Panc1 (cell line): Measurements from ENCODE around the gene RIMBP2.
"Not testable (repeated sequence)": the region's sequence is repeated elsewhere in the genome, so short reads cannot be mapped to it uniquely, and the experiment has no call there.

ENCODE experiments used
- SIN3A ChIP-seq: IDR thresholded peaks from 2 replicates; pipeline ENCODE4 v1.6.1; 2012; ENCODE audit warnings: low read depth, mild to moderate bottlenecking, low read length, moderate library complexity, borderline replicate concordance; ENCODE audit not compliant: insufficient read depth
- TF ChIP-seq, protein P1 (sequence below): fragments of 450-650 bp; IDR thresholded peaks from 2 replicates; pipeline ENCODE4 v1.5.1; 2017; ENCODE audit warnings: mild to moderate bottlenecking
- TF ChIP-seq, protein P2 (sequence below), 2 experiments: IDR thresholded peaks; 2 replicates each; pipeline ENCODE4 v1.6.1; 2011 to 2012; ENCODE audit warnings: low read depth in 2 of 2, control low read depth in 1 of 2, low read length in 1 of 2, mild to moderate bottlenecking in 1 of 2, moderate library complexity in 1 of 2; ENCODE audit not compliant: insufficient read depth in 1 of 2

DNA sequence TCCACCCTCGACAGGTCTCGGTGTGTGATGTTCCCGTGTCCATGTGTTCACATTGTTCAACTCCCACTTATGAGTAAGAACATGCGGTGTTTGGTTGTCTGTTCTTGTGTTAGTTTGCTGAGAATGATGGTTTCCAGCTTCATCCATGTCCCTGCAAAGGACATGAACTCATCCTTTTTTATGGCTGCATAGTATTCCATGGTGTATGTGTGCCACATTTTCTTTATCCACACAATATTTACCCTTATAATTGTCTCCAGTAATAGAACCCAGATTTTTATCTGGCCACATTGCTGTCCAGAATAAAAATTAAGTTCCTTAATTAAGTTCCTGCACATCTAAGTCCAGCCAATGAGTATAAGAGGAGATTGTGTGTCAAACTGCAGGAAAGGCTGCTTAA lies 22.3 kb upstream of the RIMBP2 start:
- TF ChIP-seq, protein P1, sequence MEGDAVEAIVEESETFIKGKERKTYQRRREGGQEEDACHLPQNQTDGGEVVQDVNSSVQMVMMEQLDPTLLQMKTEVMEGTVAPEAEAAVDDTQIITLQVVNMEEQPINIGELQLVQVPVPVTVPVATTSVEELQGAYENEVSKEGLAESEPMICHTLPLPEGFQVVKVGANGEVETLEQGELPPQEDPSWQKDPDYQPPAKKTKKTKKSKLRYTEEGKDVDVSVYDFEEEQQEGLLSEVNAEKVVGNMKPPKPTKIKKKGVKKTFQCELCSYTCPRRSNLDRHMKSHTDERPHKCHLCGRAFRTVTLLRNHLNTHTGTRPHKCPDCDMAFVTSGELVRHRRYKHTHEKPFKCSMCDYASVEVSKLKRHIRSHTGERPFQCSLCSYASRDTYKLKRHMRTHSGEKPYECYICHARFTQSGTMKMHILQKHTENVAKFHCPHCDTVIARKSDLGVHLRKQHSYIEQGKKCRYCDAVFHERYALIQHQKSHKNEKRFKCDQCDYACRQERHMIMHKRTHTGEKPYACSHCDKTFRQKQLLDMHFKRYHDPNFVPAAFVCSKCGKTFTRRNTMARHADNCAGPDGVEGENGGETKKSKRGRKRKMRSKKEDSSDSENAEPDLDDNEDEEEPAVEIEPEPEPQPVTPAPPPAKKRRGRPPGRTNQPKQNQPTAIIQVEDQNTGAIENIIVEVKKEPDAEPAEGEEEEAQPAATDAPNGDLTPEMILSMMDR, result not testable (repeated sequence)
- TF ChIP-seq, protein P2, sequence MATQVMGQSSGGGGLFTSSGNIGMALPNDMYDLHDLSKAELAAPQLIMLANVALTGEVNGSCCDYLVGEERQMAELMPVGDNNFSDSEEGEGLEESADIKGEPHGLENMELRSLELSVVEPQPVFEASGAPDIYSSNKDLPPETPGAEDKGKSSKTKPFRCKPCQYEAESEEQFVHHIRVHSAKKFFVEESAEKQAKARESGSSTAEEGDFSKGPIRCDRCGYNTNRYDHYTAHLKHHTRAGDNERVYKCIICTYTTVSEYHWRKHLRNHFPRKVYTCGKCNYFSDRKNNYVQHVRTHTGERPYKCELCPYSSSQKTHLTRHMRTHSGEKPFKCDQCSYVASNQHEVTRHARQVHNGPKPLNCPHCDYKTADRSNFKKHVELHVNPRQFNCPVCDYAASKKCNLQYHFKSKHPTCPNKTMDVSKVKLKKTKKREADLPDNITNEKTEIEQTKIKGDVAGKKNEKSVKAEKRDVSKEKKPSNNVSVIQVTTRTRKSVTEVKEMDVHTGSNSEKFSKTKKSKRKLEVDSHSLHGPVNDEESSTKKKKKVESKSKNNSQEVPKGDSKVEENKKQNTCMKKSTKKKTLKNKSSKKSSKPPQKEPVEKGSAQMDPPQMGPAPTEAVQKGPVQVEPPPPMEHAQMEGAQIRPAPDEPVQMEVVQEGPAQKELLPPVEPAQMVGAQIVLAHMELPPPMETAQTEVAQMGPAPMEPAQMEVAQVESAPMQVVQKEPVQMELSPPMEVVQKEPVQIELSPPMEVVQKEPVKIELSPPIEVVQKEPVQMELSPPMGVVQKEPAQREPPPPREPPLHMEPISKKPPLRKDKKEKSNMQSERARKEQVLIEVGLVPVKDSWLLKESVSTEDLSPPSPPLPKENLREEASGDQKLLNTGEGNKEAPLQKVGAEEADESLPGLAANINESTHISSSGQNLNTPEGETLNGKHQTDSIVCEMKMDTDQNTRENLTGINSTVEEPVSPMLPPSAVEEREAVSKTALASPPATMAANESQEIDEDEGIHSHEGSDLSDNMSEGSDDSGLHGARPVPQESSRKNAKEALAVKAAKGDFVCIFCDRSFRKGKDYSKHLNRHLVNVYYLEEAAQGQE (IDR thresholded peaks at IDR 0.05; ENCODE audit: insufficient read depth in 1 of 2, low read depth in 2 of 2, low read length in 1 of 2), result not testable (repeated sequence)
- TF ChIP-seq SIN3A, result not testable (repeated sequence)
